OCI-LY7 (cell line): Measurements from ENCODE around the gene PANX3. TPM values are rescaled to one million over a fixed set of nuclear protein-coding genes. Genes with fewer than 3 reads are reported as not detected.

Experiments
- Bru-seq: library from RNA; stranded (reverse); fragments of 400-500 nt; gene quantifications from one replicate; lab custom pipeline; 2021; lab: Mats Ljungman, UMichigan
- BruChase-seq, 2 experiments: library from RNA; stranded (reverse); fragments of 400-500 nt; gene quantifications; one replicate each; lab custom pipeline; 2021; lab: Mats Ljungman, UMichigan
- BruUV-seq: library from RNA; stranded (reverse); fragments of 400-500 nt; replicated peaks from 2 replicates; lab custom pipeline; 2021; lab: Mats Ljungman, UMichigan
- CTCF ChIA-PET: fragments of 300-600 bp; sonication (Branson Sonifier 250); formaldehyde crosslinking; loops from one replicate; lab custom pipeline; 2022; ENCODE audit warnings: antibody characterized with exemption; ENCODE audit not compliant: unreplicated experiment; lab: Charles Lee
- POLR2A ChIA-PET: fragments of 300-600 bp; sonication (Branson Sonifier 250); formaldehyde crosslinking; loops from one replicate; lab custom pipeline; 2022; ENCODE audit warnings: antibody characterized with exemption; lab: Charles Lee
- DNase-seq: peaks from one replicate; pipeline ENCODE4 v3.0.0-alpha.2; 2015; ENCODE audit warnings: low spot score
- H2AFZ ChIP-seq: fragments of 200-600 bp; sonication (generic), shearing (Covaris generic); 2 replicates; pipeline ENCODE4 v1.6.1; 2014; ENCODE audit warnings: mild to moderate bottlenecking, antibody characterized with exemption, low read length, moderate library complexity
- H3K27ac ChIP-seq: fragments of 200-600 bp; sonication (generic); 2 replicates; pipeline ENCODE4 v1.5.1; 2014; ENCODE audit warnings: mixed run types, low read depth, mild to moderate bottlenecking, moderate library complexity, low read length, inconsistent platforms; ENCODE audit not compliant: poor library complexity, severe bottlenecking
- H3K36me3 ChIP-seq: fragments of 200-600 bp; sonication (generic); 2 replicates; pipeline ENCODE4 v1.6.1; 2014; ENCODE audit warnings: mild to moderate bottlenecking, antibody characterized with exemption, low read length, moderate library complexity, mixed read lengths; ENCODE audit not compliant: insufficient read depth
- H3K4me1 ChIP-seq: fragments of 200-600 bp; sonication (generic); 2 replicates; pipeline ENCODE4 v1.5.1; 2014; ENCODE audit warnings: mild to moderate bottlenecking, low read length; ENCODE audit not compliant: insufficient read depth, poor library complexity, severe bottlenecking
- H3K4me2 ChIP-seq: fragments of 200-600 bp; sonication (generic); 2 replicates; pipeline ENCODE4 v1.6.1; 2014; ENCODE audit warnings: mild to moderate bottlenecking, low read length
- H3K4me3 ChIP-seq: fragments of 200-600 bp; sonication (generic); 2 replicates; pipeline ENCODE4 v1.5.1; 2014; ENCODE audit warnings: mild to moderate bottlenecking, low read depth, low read length; ENCODE audit not compliant: poor library complexity, severe bottlenecking
- H3K79me2 ChIP-seq: fragments of 200-600 bp; sonication (generic); 2 replicates; pipeline ENCODE4 v1.6.1; 2016; ENCODE audit warnings: low read depth, mild to moderate bottlenecking, low read length, moderate library complexity, mixed read lengths; ENCODE audit not compliant: insufficient read depth
- H3K9me2 ChIP-seq: fragments of 200-600 bp; sonication (generic); 2 replicates; pipeline ENCODE4 v1.6.1; 2016; ENCODE audit warnings: mild to moderate bottlenecking, low read length, mixed read lengths; ENCODE audit not compliant: insufficient read depth
- H3K9me3 ChIP-seq: fragments of 200-600 bp; sonication (generic); 2 replicates; pipeline ENCODE4 v1.6.1; 2014; ENCODE audit warnings: mild to moderate bottlenecking, mixed run types, low read length, mixed read lengths
- H4K20me1 ChIP-seq: fragments of 200-600 bp; sonication (generic); 2 replicates; pipeline ENCODE4 v1.6.1; 2014; ENCODE audit warnings: mild to moderate bottlenecking, antibody characterized with exemption, low read length, moderate library complexity, mixed read lengths; ENCODE audit not compliant: insufficient read depth
- CTCF ChIP-seq: fragments of 200-600 bp; sonication (generic); conservative IDR thresholded peaks from 2 replicates; pipeline ENCODE4 v1.5.1; 2014; ENCODE audit warnings: mild to moderate bottlenecking, antibody characterized with exemption, low read length, moderate library complexity, mixed read lengths
- EZH2phosphoT487 ChIP-seq: fragments of 200-600 bp; sonication (generic); IDR thresholded peaks from 2 replicates; pipeline ENCODE4 v1.6.1; 2018; ENCODE audit warnings: low read depth, borderline replicate concordance, mild to moderate bottlenecking, mixed run types, antibody characterized with exemption, low read length, moderate library complexity, mixed read lengths
- intact Hi-C: fragments of 100-400 bp; cut with micrococcal nuclease; formaldehyde crosslinking; loops from one replicate; pipeline ENCODE4 v1.10.0; 2022; ENCODE audit not compliant: unreplicated experiment
- long read RNA-seq: library from polyadenylated mRNA; stranded (forward); transcript quantifications from one replicate; pipeline ENCODE4 v2.0.0, GENCODE V29; 2022
- total RNA-seq, 2 experiments: library from RNA; depleted of rRNA in 1 of 2; stranded (reverse); fragments of >200 nt in 1 of 2; shearing (Covaris generic) in 1 of 2; gene quantifications; 2 replicates each; pipeline ENCODE4 v1.2.3, GENCODE V29; 2014 to 2022

The PANX3 gene
- total RNA-seq (2014; rRNA removed; shearing (Covaris generic)) (not detected in 2 replicates), total RNA-seq (2022) (not detected in 2 replicates), Bru-seq, nascent RNA (not detected), BruChase-seq, experiment 1, labeled RNA remaining after a 6-hour chase (not detected), BruChase-seq, experiment 2, labeled RNA remaining after a 2-hour chase (not detected)
- long read RNA-seq: 0 reads

GRCh38 chr11:124611064-124611463 is at the start of gene PANX3:
Gene PANX3, plus strand, starts transcription at chr11:124611428. Its CDS starts 129 bp downstream, at chr11:124611557.
- no peaks in the 10 kb centered on the region for H4K20me1 ChIP-seq
- H3K4me3 ChIP-seq: no peak within 1 kb of the TSS
- H3K79me2 ChIP-seq: no peaks in the 10 kb centered on the region
- no peak for DNase-seq
- no TSS peak for BruUV-seq
- H2AFZ ChIP-seq: no peak within 1 kb of the TSS
- ChIA-PET POLR2A (interaction anchor here (1.3 kb wide), 1 partner anchor 11 kb away, joined by 5 read pairs; the partner anchor contains the start of gene TBRG1), CTCF (interaction anchor here (0.6 kb wide), 1 partner anchor 543 kb away, joined by 5 read pairs; no protein-coding TSS in a partner anchor)
- no peak within 1 kb of the TSS for H3K27ac ChIP-seq
- TF ChIP-seq EZH2phosphoT487: no peak
- no peak for TF ChIP-seq CTCF
- no peak within 1 kb of the TSS for H3K4me2 ChIP-seq
- intact Hi-C loops: no loop called here
- no peaks in the 10 kb centered on the region for H3K4me1 ChIP-seq
- no peaks in the 10 kb centered on the region for H3K9me3 ChIP-seq
- no peaks in the 10 kb centered on the region for H3K36me3 ChIP-seq
- H3K9me2 ChIP-seq: no peaks in the 10 kb centered on the region

- no peak for TF ChIP-seq EZH2phosphoT487
- TF ChIP-seq CTCF: no peak
- CTCF ChIA-PET: no interaction called here
- POLR2A ChIA-PET: interaction anchor here (0.6 kb wide), 1 partner anchor 907 kb away, joined by 3 read pairs; no protein-coding TSS in a partner anchor
- no peaks in the 10 kb centered on the region for H3K79me2 ChIP-seq
- H3K4me1 ChIP-seq: no peaks in the 10 kb centered on the region
- H3K4me2 ChIP-seq: no peak within 1 kb of the TSS
- intact Hi-C loops: no loop called here
- DNase-seq: no peak
- no peak within 1 kb of the TSS for H2AFZ ChIP-seq
- H3K9me3 ChIP-seq: no peaks in the 10 kb centered on the region
- no peak within 1 kb of the TSS for H3K27ac ChIP-seq
- H3K4me3 ChIP-seq: no peak within 1 kb of the TSS
- no peaks in the 10 kb centered on the region for H3K9me2 ChIP-seq
- no peaks in the 10 kb centered on the region for H4K20me1 ChIP-seq
- BruUV-seq: no TSS peak
- no peaks in the 10 kb centered on the region for H3K36me3 ChIP-seq
Measured at GRCh38 chr11:124569697-124570096, 41.5 kb upstream of the PANX3 start, which contains the start of gene OR8A1. Gene OR8A1, plus strand, starts transcription at chr11:124569997. Its CDS starts 123 bp downstream, at chr11:124570120.

GRCh38 chr11:124570160-124570559 is 41.1 kb upstream of the PANX3 start:
- Histone ChIP-seq H3K27ac (no peak overlapping the region), H3K9me3 (no peaks in the 10 kb centered on the region), H3K79me2 (no peaks in the 10 kb centered on the region), H3K4me1 (no peaks in the 10 kb centered on the region), H4K20me1 (no peaks in the 10 kb centered on the region), H3K4me3 (no peak overlapping the region), H3K36me3 (no peaks in the 10 kb centered on the region), H2AFZ (no peak overlapping the region), H3K4me2 (no peak overlapping the region), H3K9me2 (no peaks in the 10 kb centered on the region)
- ChIA-PET POLR2A (interaction anchor here (0.6 kb wide), 1 partner anchor 906 kb away, joined by 3 read pairs; no protein-coding TSS in a partner anchor), CTCF (no interaction called here)
- no peak for TF ChIP-seq CTCF
- no peak for TF ChIP-seq EZH2phosphoT487
- no TSS peak for BruUV-seq
- intact Hi-C loops: no loop called here
- no peak for DNase-seq
